ENCODE results near the gene TBC1D10A.

The TBC1D10A gene

GRCh38 chr22:30318799-30319419 is 7.8 kb downstream of the TBC1D10A start:
- DNase-seq = no peak

GRCh38 chr22:30317778-30318177 is 9.0 kb downstream of the TBC1D10A start:
- no peak for DNase-seq

- no peak for DNase-seq
These were observed 10.7 kb downstream of the TBC1D10A start for GRCh38 chr22:30315962-30316576.

GRCh38 chr22:30314915-30315314 is 11.8 kb downstream of the TBC1D10A start:
- peak; percentile 77 for DNase-seq

GRCh38 chr22:30313527-30314363 is 13.0 kb downstream of the TBC1D10A start:
- DNase-seq = no peak

GRCh38 chr22:30312053-30312452 is 14.7 kb downstream of the TBC1D10A start:
- DNase-seq = no peak

- DNase-seq = no peak
These were observed 15.6 kb downstream of the TBC1D10A start for GRCh38 chr22:30310881-30311771.

GRCh38 chr22:30309951-30310741 is 16.6 kb downstream of the TBC1D10A start:
- DNase-seq = no peak

- peak; percentile 45 for DNase-seq
These were observed 18.1 kb downstream of the TBC1D10A start for GRCh38 chr22:30308518-30309230.

- no peak for DNase-seq
These were observed 18.6 kb downstream of the TBC1D10A start for GRCh38 chr22:30308093-30308492.

- DNase-seq = no peak
These were observed 19.6 kb downstream of the TBC1D10A start for GRCh38 chr22:30307041-30307574.

- DNase-seq = no peak
These were observed 20.1 kb downstream of the TBC1D10A start for GRCh38 chr22:30306627-30307011.

- DNase-seq = peak; percentile 85
These were observed 20.7 kb downstream of the TBC1D10A start for GRCh38 chr22:30305906-30306626.

GRCh38 chr22:30305519-30305905 is 21.2 kb downstream of the TBC1D10A start:
- DNase-seq = peak; percentile 88

GRCh38 chr22:30304495-30305244 is 22.1 kb downstream of the TBC1D10A start:
- no peak for DNase-seq

GRCh38 chr22:30302810-30303138 is 24.0 kb downstream of the TBC1D10A start:
- no peak for DNase-seq

- no peak for DNase-seq
These were observed 24.5 kb downstream of the TBC1D10A start for GRCh38 chr22:30301995-30302809.

GRCh38 chr22:30299322-30299721 is 27.4 kb downstream of the TBC1D10A start:
- DNase-seq = no peak

Data from activated CD4-positive, alpha-beta T cell treated with anti-CD3 and anti-CD28 coated beads, Interleukin-10, Interleukin-2, amounts not matched to agents 100 ng/mL and 50 ng/mL, durations not matched to agents 16 hours and 8 hours (primary cell).